K562 (cell line): Measurements from ENCODE around the gene YBX1. TPM values are rescaled to one million over a fixed set of nuclear protein-coding genes. Genes with fewer than 3 reads are reported as not detected.

ENCODE experiments used
- ATF2 ChIP-seq: sonication (generic); formaldehyde crosslinking; IDR thresholded peaks from 2 replicates; pipeline ENCODE4 v1.8.1; 2022; ENCODE audit warnings: missing genetic modification reagents
- ATF3 ChIP-seq, 2 experiments: fragments of 450-650 bp in 1 of 2; sonication (generic) in 1 of 2; formaldehyde crosslinking in 1 of 2; IDR thresholded peaks in 1 of 2; conservative IDR thresholded peaks in 1 of 2; 2 replicates each; pipeline versions ENCODE4 v1.6.1 to v1.8.1; 2016 to 2023; ENCODE audit warnings: mild to moderate bottlenecking in 2 of 2, moderate library complexity in 2 of 2, inconsistent platforms in 1 of 2, missing genetic modification reagents in 1 of 2
- BCOR ChIP-seq: fragments of 450-650 bp; IDR thresholded peaks from 2 replicates; pipeline ENCODE4 v1.6.1; 2016
- CREB3L1 ChIP-seq: fragments of 450-650 bp; IDR thresholded peaks from 2 replicates; pipeline ENCODE4 v1.6.1; 2014; ENCODE audit warnings: low read depth, mild to moderate bottlenecking, moderate library complexity, borderline replicate concordance
- DACH1 ChIP-seq: fragments of 450-650 bp; IDR thresholded peaks from 2 replicates; pipeline ENCODE4 v1.6.1; 2018; ENCODE audit not compliant: partially characterized antibody
- E2F4 ChIP-seq: sonication (generic); formaldehyde crosslinking; IDR thresholded peaks from 2 replicates; pipeline ENCODE4 v1.8.0; 2022; ENCODE audit warnings: mild to moderate bottlenecking, low read depth, missing genetic modification reagents
- GABPB1 ChIP-seq: sonication (generic); formaldehyde crosslinking; IDR thresholded peaks from 2 replicates; pipeline ENCODE4 v1.8.0; 2022; ENCODE audit warnings: mild to moderate bottlenecking, missing genetic modification reagents
- HLTF ChIP-seq: fragments of 450-650 bp; IDR thresholded peaks from 2 replicates; pipeline ENCODE4 v1.6.1; 2016
- HMBOX1 ChIP-seq: sonication (generic); IDR thresholded peaks from 2 replicates; pipeline ENCODE4 v1.6.1; 2016
- KAT2B ChIP-seq: IDR thresholded peaks from one replicate; pipeline ENCODE4 v1.6.1; 2012; ENCODE audit warnings: low read depth, mild to moderate bottlenecking, control low read depth, inconsistent platforms, low read length, moderate library complexity
- MAFK ChIP-seq: IDR thresholded peaks from 2 replicates; pipeline ENCODE4 v1.6.1; 2011; ENCODE audit warnings: low read length, improper control_type of control experiment
- NUFIP1 ChIP-seq: fragments of 450-650 bp; IDR thresholded peaks from 2 replicates; pipeline ENCODE4 v1.6.1; 2018; ENCODE audit not compliant: partially characterized antibody
- RHOXF2B ChIP-seq: fragments of 250-450 bp; sonication (Bioruptor Pico); conservative IDR thresholded peaks from 2 replicates; pipeline ENCODE4 v1.5.1; 2021
- SNAPC5 ChIP-seq: fragments of 250-450 bp; sonication (Bioruptor Pico); IDR thresholded peaks from 2 replicates; pipeline ENCODE4 v1.8.0; 2021; ENCODE audit warnings: moderate library complexity, mild to moderate bottlenecking, inconsistent platforms
- TBL1XR1 ChIP-seq, 2 experiments: IDR thresholded peaks; 2 replicates each; pipeline ENCODE4 v1.6.1; 2012; ENCODE audit warnings: improper control_type of control experiment in 2 of 2, low read length in 2 of 2, mild to moderate bottlenecking in 1 of 2
- TCF7L2 ChIP-seq: fragments of 150-350 bp; IDR thresholded peaks from 2 replicates; pipeline ENCODE4 v1.6.1; 2016; ENCODE audit warnings: low read depth, mild to moderate bottlenecking, low read length, moderate library complexity
- TFAM ChIP-seq: fragments of 250-450 bp; sonication (Bioruptor Pico); conservative IDR thresholded peaks from 2 replicates; pipeline ENCODE4 v1.5.0; 2021; ENCODE audit warnings: mild to moderate bottlenecking, moderate library complexity
- TRIM24 ChIP-seq, 2 experiments: fragments of 450-650 bp; IDR thresholded peaks; 2 replicates each; pipeline ENCODE4 v1.6.1; 2016
- ZC3H4 ChIP-seq: sonication (generic); formaldehyde crosslinking; IDR thresholded peaks from 2 replicates; pipeline ENCODE4 v1.9.0; 2021; ENCODE audit warnings: missing genetic modification reagents, borderline replicate concordance
- ZNF354B ChIP-seq: fragments of 250-450 bp; sonication (Bioruptor Pico); IDR thresholded peaks from 2 replicates; pipeline ENCODE4 v1.4.0; 2020
- ZNF57 ChIP-seq: fragments of 450-650 bp; formaldehyde crosslinking; IDR thresholded peaks from 2 replicates; pipeline ENCODE4 v1.4.0; 2020; ENCODE audit warnings: mild to moderate bottlenecking, moderate library complexity
- ZNF589 ChIP-seq: fragments of 200-800 bp; sonication (Bioruptor generic); IDR thresholded peaks from 2 replicates; pipeline ENCODE4 v1.6.1; 2016; ENCODE audit warnings: low read depth, missing genetic modification characterization, missing compliant biosample characterization
- ZNF695 ChIP-seq: fragments of 450-650 bp; formaldehyde crosslinking; IDR thresholded peaks from 2 replicates; pipeline ENCODE4 v1.4.0; 2020; ENCODE audit warnings: mild to moderate bottlenecking, moderate library complexity
- polyA plus RNA-seq, 8 experiments: library from polyadenylated mRNA; depleted of rRNA in 4 of 8; stranded (reverse) in 5 of 8; unstranded in 3 of 8; fragments of >200 nt; fragmentation: Nextera tagmentation in 2 of 8; fragmentation: Illumina TruSeq in 1 of 8; extraction: Ambion mirVana in 2 of 8; extraction: Trizol in 1 of 8; gene quantifications; 2 replicates each; pipeline versions ENCODE4 v1.2.1 to v1.2.3, GENCODE V29; 2011 to 2014; ENCODE audit warnings: inconsistent platforms in 1 of 8, missing spikeins in 1 of 8
- total RNA-seq, 7 experiments: library from RNA; depleted of rRNA in 6 of 7; stranded (reverse); fragments of >200 nt in 6 of 7; fragmentation: Illumina TruSeq in 2 of 7; extraction: Trizol in 2 of 7; gene quantifications; 2 replicates each; pipeline versions ENCODE4 v1.2.1 to v1.2.3, GENCODE V29; 2011 to 2021; ENCODE audit warnings: low replicate concordance in 1 of 7

Gene YBX1
- total and polyA plus RNA-seq, 9 of the 15 experiments (the other 6 are each of a cell fraction or from before 2014, with no cell fraction given): 363 to 1,955 (median 1,216) TPM

GRCh38 chr1:42682739-42683531, 717 bp downstream of the YBX1 start (continued):
- TF ChIP-seq ZNF695 (CRISPR knock-in tag): 0 out of 2 replicates have a peak, but pooled peaks have one; percentile 37
- TF ChIP-seq SNAPC5 (CRISPR knock-in tag): no peak
- peak; percentile 14; the same call in 1 of the 2 replicates for TF ChIP-seq ZNF354B (CRISPR knock-in tag)
- peak in 1 of 2 experiments; percentile 28; a peak in 1 of 4 replicates for TF ChIP-seq TBL1XR1 (IDR thresholded peaks at IDR 0.05; ENCODE audit: low read length in 2 of 2)
- no peak for TF ChIP-seq HMBOX1
- peak; percentile 27; the same call in 1 of the 2 replicates for TF ChIP-seq ZNF57 (CRISPR knock-in tag)
- peak; percentile 95 for TF ChIP-seq ZC3H4
- no peak for TF ChIP-seq TFAM (CRISPR knock-in tag)
- no peak for TF ChIP-seq RHOXF2B (CRISPR knock-in tag)
- TF ChIP-seq TCF7L2: no peak
- TF ChIP-seq CREB3L1: peak; percentile 55; the same call in 1 of the 2 replicates
- no peak for TF ChIP-seq GABPB1
- TF ChIP-seq ZNF589: no peak; the same call in 1 of the 2 replicates
- peak; percentile 59; the same call in 1 of the 2 replicates for TF ChIP-seq ATF2
- 0 out of 2 replicates have a peak, but pooled peaks have one; percentile 12 for TF ChIP-seq E2F4 (CRISPR knock-in tag)
- TF ChIP-seq NUFIP1: no peak
- no peak for TF ChIP-seq DACH1
- no peak for TF ChIP-seq KAT2B
- TF ChIP-seq BCOR: no peak
- no peak for TF ChIP-seq MAFK
- no peak for TF ChIP-seq HLTF
- TF ChIP-seq TRIM24 (IDR thresholded peaks at IDR 0.05): no peak
- no peak for TF ChIP-seq ATF3 (IDR thresholded peaks at IDR 0.05)
- TF ChIP-seq ATF3 (CRISPR knock-in tag; conservative IDR thresholded peaks at IDR 0.05): peak; percentile 65; the same call in 1 of the 2 replicates
